AG04449 (cell line): ENCODE measurements around the gene ENAH.

Experiments
- CTCF ChIA-PET: fragments of 350-600 bp; formaldehyde crosslinking; extraction: SDS; loops from one replicate; lab custom pipeline; 2021; ENCODE audit warnings: antibody characterized with exemption; lab: Yijun Ruan, JAX
- POLR2A ChIA-PET: fragments of 400-600, 350-600 bp; formaldehyde crosslinking; extraction: SDS; loops from one replicate; lab custom pipeline; 2020; ENCODE audit warnings: antibody characterized with exemption, inconsistent platforms; lab: Yijun Ruan, JAX
- DNase-seq: peaks from one replicate; pipeline ENCODE4 v3.0.0-alpha.2; 2010; ENCODE audit warnings: low read depth, low spot score
- H3K4me3 ChIP-seq: 2 replicates; pipeline ENCODE4 v1.5.1; 2011; ENCODE audit warnings: low read depth, mild to moderate bottlenecking, control low read depth, low read length
- CTCF ChIP-seq: IDR thresholded peaks from one replicate; pipeline ENCODE4 v1.5.1; 2011; ENCODE audit warnings: mild to moderate bottlenecking, moderate library complexity, low read length, control low read depth, inconsistent platforms; ENCODE audit not compliant: insufficient read depth; ENCODE audit errors: missing control alignments

The ENAH gene

DNA sequence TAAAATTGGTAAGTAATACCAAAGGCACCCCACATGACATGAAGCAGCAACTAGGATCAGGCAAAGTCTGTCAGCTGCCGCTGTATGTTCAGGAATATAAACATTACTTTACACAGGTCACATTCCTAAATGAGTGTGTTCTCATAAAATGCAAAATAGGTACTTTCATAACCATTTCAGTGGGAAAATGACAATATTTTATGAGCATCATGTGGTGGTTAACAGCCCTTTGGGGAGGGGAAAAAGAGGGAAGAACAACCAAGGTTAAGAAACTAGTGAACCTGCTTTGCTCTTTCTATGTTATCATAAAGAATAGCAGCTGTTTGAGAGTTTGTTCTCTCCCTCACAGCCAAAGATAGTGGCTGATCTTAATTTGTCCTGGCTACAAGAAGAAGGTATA, 119.7 kb downstream of the ENAH start:
- H3K4me3 ChIP-seq, result no peak overlapping the region
- POLR2A ChIA-PET, result no interaction called here
- no peak for TF ChIP-seq CTCF
- CTCF ChIA-PET, result interaction anchor here (3.3 kb wide), 1 partner anchor 239 kb away, joined by 14 read pairs; no protein-coding TSS in a partner anchor
- no peak for DNase-seq

- H3K4me3 ChIP-seq, result no peak overlapping the region
- POLR2A ChIA-PET, result no interaction called here
- no peak for TF ChIP-seq CTCF
- no peak for DNase-seq
- CTCF ChIA-PET, result interaction anchor here (1.2 to 1.3 kb wide), 2 partner anchors 15 to 241 kb away, joined by 3 to 5 read pairs; no protein-coding TSS in a partner anchor
These were observed 120.5 kb downstream of the ENAH start for GRCh38 chr1:225532240-225532944.

- H3K4me3 ChIP-seq, result no peak overlapping the region
- no peak for TF ChIP-seq CTCF
- ChIA-PET CTCF (interaction anchor here (0.6 kb wide), 1 partner anchor 242 kb away, joined by 3 read pairs; no protein-coding TSS in a partner anchor), POLR2A (no interaction called here)
- DNase-seq, result no peak
These were observed 123.2 kb downstream of the ENAH start for GRCh38 chr1:225529726-225530125.

DNA sequence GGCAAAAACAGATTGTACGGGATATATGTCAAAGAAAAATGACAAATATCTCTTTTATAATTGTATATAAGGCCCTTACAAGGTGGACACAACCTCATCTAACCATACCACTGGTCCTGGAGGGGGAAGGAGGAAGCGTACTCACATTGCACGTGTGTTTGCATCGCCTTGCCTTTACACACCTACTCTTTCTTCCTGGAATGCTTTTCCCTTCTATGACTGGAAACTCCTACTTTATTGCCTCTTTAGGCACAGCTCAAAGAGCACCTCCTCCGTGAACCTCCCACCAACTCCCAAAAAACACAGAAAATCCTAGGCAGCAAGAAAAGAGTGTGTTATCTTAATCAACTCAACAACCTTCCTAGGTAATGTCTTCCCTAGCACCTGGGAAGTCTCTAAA, 125.3 kb downstream of the ENAH start:
- H3K4me3 ChIP-seq, result no peak overlapping the region
- DNase-seq, result no peak
- TF ChIP-seq CTCF, result no peak
- CTCF ChIA-PET, result interaction anchor here (0.6 to 1.8 kb wide), 2 partner anchors 9 to 52 kb away, joined by 3 to 6 read pairs; no protein-coding TSS in a partner anchor
- POLR2A ChIA-PET, result no interaction called here

DNA sequence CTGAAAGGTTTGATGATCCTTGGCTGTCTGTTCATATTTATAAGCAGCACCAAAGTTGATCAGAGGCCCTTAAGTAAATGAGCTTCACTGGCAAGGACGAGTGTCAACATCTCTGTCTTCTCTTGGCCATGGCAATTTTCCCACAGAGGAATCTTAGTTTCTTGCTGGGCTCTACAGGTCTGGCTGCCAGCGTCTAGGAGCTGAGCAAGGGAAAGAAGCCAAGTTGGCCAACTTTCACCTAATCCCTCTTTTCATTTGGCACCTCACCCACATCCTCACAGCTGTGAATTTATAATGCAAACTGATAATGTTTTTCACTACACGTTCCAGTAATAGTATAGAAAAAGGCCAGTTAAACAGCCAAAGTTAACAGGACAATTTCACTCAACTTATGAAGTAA, 126.0 kb downstream of the ENAH start:
- CTCF ChIA-PET, result interaction anchor here (0.6 to 1.8 kb wide), 3 partner anchors 8 to 51 kb away, joined by 3 to 6 read pairs (median 4); no protein-coding TSS in a partner anchor
- POLR2A ChIA-PET, result no interaction called here
- DNase-seq, result no peak
- H3K4me3 ChIP-seq, result no peak overlapping the region
- no peak for TF ChIP-seq CTCF

DNA sequence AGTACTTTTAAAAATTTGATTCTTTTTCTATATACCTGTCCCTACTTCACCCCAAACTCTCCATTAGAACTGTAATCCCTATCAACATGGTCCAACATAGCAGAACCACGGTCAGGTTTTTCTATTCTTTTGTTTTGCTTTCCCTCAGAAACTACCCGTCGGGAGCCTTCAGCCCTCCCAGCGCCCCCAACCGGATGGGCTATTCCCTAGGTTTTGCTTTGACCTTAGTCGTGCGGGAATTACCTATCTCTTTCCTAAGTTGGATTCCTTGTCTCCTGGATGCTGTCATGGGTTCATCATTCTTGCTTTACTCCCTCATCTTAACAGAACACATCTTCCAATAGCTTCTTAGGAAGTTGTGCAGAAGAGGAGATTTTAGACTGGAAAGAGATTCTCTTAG, 127.5 kb downstream of the ENAH start:
- no peak for DNase-seq
- CTCF ChIA-PET, result interaction anchor here (0.9 to 2.6 kb wide), 3 partner anchors 14 to 252 kb away, joined by 3 to 12 read pairs (median 4); partner anchors contain the start of gene SRP9
- no peak for TF ChIP-seq CTCF
- POLR2A ChIA-PET, result no interaction called here
- no peak overlapping the region for H3K4me3 ChIP-seq
